Activated T-cell treated with anti-CD3 and anti-CD28 coated beads, Interleukin-2, amount 50 U/mL, for 48 hours (primary cell): ENCODE data around the gene METAP2.

ENCODE experiments used
- DNase-seq, 2 experiments: peaks; one replicate each; pipeline ENCODE4 v3.0.0-alpha.2; 2020

METAP2 gene

GRCh38 chr12:95551913-95552516 is 78.1 kb downstream of the METAP2 start:
- DNase-seq: no peak

- no peak for DNase-seq
These were observed 79.4 kb downstream of the METAP2 start for GRCh38 chr12:95553197-95553943.

GRCh38 chr12:95554532-95555071 is 80.7 kb downstream of the METAP2 start:
- no peak for DNase-seq

- DNase-seq: no peak
These were observed 83.7 kb downstream of the METAP2 start for GRCh38 chr12:95557625-95558024.
